Gastroesophageal sphincter (tissue), 3 donors: ENCODE results near the gene PPP2R3A.

Experiments used
- POLR2A ChIP-seq, 2 donors: fragments of 450-650 bp; IDR thresholded peaks; one replicate each; pipeline ENCODE4 v1.6.1; 2017; ENCODE audit warnings: antibody characterized with exemption in 2 of 2, mild to moderate bottlenecking in 2 of 2, moderate library complexity in 1 of 2
- POLR2AphosphoS5 ChIP-seq: sonication (generic); formaldehyde crosslinking; IDR thresholded peaks from one replicate; pipeline ENCODE4 v1.6.1; 2017; ENCODE audit warnings: antibody characterized with exemption
- TF ChIP-seq, protein P1 (sequence below), 4 experiments: fragments of 200-600 bp in 2 of 4; fragments of 450-650 bp in 2 of 4; sonication (generic) in 1 of 4; IDR thresholded peaks; one replicate each; pipeline ENCODE4 v1.5.1; 2017 to 2019; ENCODE audit warnings: antibody characterized with exemption in 4 of 4, mild to moderate bottlenecking in 2 of 4, moderate library complexity in 2 of 4

DNA sequence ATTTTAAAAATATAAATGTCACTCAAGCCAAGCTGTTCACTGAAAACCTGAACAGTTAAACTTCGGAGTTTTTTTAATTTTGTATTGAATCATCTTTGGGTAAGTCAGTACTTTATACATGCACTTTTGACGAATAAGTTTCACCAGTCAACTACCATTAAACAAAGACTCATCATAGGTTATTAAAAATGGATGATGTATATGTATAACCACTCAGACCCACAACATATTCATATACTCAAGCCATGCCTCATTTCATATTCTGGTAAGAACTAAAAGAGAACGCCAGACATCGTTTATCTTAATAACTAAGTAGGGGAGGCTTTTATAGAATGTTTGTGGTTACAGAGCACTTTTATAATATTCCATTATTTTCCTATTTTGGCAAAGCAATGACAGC is 212.3 kb downstream of the PPP2R3A start:
- TF ChIP-seq POLR2A (IDR thresholded peaks at IDR 0.05) (no peak), POLR2AphosphoS5 (no peak)
- TF ChIP-seq, protein P1, sequence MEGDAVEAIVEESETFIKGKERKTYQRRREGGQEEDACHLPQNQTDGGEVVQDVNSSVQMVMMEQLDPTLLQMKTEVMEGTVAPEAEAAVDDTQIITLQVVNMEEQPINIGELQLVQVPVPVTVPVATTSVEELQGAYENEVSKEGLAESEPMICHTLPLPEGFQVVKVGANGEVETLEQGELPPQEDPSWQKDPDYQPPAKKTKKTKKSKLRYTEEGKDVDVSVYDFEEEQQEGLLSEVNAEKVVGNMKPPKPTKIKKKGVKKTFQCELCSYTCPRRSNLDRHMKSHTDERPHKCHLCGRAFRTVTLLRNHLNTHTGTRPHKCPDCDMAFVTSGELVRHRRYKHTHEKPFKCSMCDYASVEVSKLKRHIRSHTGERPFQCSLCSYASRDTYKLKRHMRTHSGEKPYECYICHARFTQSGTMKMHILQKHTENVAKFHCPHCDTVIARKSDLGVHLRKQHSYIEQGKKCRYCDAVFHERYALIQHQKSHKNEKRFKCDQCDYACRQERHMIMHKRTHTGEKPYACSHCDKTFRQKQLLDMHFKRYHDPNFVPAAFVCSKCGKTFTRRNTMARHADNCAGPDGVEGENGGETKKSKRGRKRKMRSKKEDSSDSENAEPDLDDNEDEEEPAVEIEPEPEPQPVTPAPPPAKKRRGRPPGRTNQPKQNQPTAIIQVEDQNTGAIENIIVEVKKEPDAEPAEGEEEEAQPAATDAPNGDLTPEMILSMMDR (IDR thresholded peaks at IDR 0.05), result no peak
